WERI-Rb-1 (cell line): ENCODE data around the gene CDK13.

Experiments used
- DNase-seq: peaks from one replicate; pipeline ENCODE4 v3.0.0-alpha.2; 2020
- H3K27ac ChIP-seq: fragments of 250-450 bp; sonication (Bioruptor Pico); 2 replicates; pipeline ENCODE4 v1.5.1; 2020; ENCODE audit warnings: mild to moderate bottlenecking, moderate library complexity
- H3K27me3 ChIP-seq: fragments of 250-450 bp; sonication (Bioruptor Pico); 2 replicates; pipeline ENCODE4 v1.5.1; 2021; ENCODE audit warnings: mild to moderate bottlenecking, low read depth, moderate library complexity; ENCODE audit not compliant: insufficient read depth, severe bottlenecking
- H3K36me3 ChIP-seq: fragments of 250-450 bp; sonication (Bioruptor Pico); 2 replicates; pipeline ENCODE4 v1.5.1; 2020; ENCODE audit warnings: mild to moderate bottlenecking, moderate library complexity
- H3K4me3 ChIP-seq: 2 replicates; pipeline ENCODE4 v1.5.1; 2011; ENCODE audit warnings: low read depth, mild to moderate bottlenecking, control low read depth, low read length
- H3K9me3 ChIP-seq: fragments of 250-450 bp; sonication (Bioruptor Pico); 2 replicates; pipeline ENCODE4 v1.5.1; 2021; ENCODE audit warnings: mild to moderate bottlenecking, moderate library complexity; ENCODE audit not compliant: severe bottlenecking
- TF ChIP-seq, protein P1 (sequence below): IDR thresholded peaks from 2 replicates; pipeline ENCODE4 v1.5.1; 2011; ENCODE audit warnings: low read depth, mild to moderate bottlenecking, control low read depth, inconsistent platforms, low read length

CDK13 gene

DNA sequence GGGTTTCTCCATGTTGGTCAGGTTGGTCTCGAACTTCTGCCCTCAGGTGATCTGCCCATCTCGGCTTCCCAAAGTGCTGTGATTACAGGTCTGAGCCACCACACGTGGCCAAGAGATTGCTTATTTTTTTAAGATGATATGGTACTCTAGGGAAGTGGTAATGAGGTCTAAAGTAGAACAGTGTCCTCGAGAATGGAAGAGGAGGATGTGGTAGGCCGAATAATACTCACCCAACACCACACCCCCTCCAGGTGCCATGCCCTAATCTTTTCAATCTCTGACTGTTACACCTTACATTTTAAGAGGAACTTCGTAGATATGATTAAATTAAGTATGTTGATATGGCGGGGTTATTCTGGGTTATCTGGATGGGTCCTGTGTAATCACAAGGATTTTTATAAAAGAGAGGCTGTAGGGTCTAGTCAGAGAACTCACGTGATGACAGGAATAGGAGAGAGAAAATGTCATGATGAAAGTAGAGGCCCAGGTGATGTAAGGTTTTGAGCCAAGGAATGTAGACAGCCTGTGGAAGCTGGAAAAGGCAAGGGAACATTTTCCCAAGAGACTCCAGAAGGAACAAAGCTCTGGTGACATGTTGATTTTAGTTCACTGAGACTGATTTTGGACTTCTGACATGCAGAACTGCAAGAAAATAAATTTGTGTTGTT is 29.5 kb downstream of the CDK13 start:
- TF ChIP-seq, protein P1, sequence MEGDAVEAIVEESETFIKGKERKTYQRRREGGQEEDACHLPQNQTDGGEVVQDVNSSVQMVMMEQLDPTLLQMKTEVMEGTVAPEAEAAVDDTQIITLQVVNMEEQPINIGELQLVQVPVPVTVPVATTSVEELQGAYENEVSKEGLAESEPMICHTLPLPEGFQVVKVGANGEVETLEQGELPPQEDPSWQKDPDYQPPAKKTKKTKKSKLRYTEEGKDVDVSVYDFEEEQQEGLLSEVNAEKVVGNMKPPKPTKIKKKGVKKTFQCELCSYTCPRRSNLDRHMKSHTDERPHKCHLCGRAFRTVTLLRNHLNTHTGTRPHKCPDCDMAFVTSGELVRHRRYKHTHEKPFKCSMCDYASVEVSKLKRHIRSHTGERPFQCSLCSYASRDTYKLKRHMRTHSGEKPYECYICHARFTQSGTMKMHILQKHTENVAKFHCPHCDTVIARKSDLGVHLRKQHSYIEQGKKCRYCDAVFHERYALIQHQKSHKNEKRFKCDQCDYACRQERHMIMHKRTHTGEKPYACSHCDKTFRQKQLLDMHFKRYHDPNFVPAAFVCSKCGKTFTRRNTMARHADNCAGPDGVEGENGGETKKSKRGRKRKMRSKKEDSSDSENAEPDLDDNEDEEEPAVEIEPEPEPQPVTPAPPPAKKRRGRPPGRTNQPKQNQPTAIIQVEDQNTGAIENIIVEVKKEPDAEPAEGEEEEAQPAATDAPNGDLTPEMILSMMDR: no peak
- Histone ChIP-seq H3K36me3 (no peaks in the 10 kb centered on the region), H3K27ac (no peak overlapping the region), H3K9me3 (no peaks in the 10 kb centered on the region), H3K4me3 (no peak overlapping the region), H3K27me3 (no peaks in the 10 kb centered on the region)
- DNase-seq: no peak

DNA sequence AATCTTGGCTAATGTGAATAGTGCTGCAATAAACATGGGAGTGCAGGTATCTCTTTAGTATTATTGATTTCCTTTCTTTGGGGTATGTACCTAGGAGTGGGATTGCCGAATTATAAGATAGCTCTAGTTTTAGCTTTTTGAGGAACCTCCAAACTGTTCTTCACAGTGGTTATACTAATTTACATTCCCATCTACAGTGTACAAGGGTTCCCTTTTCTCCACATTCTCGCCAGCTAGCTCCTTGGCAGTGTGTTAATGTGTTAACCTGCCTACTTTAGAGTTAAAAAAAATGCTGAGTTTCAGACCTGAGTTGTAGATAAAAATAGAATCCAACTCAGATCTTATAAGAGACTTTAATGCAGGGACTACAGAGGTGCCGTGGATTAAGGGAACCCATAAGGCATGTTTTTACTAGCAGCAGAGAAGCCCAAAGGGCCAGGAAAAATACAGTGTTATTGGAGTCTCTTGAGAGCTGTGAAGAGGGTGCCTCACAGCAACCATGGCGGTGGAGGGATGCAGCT is 35.4 kb downstream of the CDK13 start:
- H3K36me3 ChIP-seq: peaks cover 13% of the 10 kb centered on the region
- DNase-seq: no peak
- TF ChIP-seq, protein P1: no peak
- no peak overlapping the region for H3K27ac ChIP-seq
- H3K4me3 ChIP-seq: no peak overlapping the region
- H3K9me3 ChIP-seq: no peaks in the 10 kb centered on the region
- H3K27me3 ChIP-seq: no peaks in the 10 kb centered on the region

DNA sequence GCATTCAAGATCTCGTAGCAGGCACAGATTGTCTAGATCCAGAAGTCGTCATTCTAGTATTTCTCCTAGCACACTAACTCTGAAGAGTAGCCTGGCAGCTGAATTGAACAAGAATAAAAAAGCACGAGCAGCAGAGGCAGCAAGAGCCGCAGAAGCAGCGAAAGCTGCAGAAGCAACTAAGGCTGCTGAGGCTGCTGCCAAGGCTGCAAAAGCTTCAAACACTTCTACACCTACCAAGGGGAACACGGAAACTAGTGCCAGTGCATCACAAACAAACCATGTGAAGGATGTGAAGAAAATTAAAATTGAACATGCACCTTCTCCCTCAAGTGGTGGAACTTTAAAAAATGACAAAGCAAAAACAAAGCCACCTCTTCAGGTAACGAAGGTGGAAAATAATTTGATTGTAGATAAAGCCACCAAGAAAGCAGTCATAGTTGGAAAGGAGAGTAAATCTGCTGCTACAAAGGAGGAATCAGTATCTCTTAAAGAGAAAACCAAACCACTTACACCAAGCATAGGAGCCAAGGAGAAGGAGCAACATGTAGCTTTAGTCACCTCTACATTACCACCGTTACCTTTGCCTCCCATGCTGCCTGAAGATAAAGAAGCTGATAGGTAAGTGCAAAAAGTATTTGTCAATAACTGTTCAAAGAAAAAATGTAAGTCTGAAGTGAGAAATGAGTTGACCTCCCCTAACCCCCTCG is 37.7 kb downstream of the CDK13 start:
- no peaks in the 10 kb centered on the region for H3K27me3 ChIP-seq
- no peak overlapping the region for H3K27ac ChIP-seq
- no peaks in the 10 kb centered on the region for H3K9me3 ChIP-seq
- TF ChIP-seq, protein P1: no peak
- DNase-seq: no peak
- H3K4me3 ChIP-seq: no peak overlapping the region
- peaks cover 13% of the 10 kb centered on the region for H3K36me3 ChIP-seq

DNA sequence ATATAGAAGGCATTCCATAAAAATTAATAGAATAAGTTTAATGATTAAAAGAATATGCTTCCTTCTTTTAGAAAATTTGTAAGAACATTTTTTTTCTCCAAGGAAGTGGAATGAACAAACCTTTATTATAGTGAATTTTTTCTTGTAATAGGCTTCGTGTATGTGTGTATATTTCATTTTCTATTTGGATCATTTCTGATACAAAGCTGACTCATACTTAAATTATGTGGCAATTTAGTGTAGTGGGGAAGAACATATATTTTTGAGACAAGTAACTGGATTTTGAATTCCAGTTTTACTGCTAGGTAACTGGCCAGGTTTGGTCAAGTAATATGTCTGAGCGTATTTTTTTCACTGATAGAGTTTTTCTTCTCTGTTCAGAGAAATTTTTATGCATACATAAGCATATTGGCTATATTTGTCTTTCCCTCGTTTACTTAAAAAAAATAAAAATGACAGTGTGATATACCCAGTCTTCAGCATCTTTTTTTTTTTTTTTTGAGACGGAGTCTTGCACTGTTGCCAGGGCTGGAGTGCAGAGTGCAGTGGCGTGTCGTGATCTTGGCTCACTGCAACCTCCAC is 50.8 kb downstream of the CDK13 start:
- DNase-seq: no peak
- TF ChIP-seq, protein P1: no peak
- no peak overlapping the region for H3K27ac ChIP-seq
- H3K4me3 ChIP-seq: no peak overlapping the region
- H3K36me3 ChIP-seq: peaks cover 9% of the 10 kb centered on the region
- no peaks in the 10 kb centered on the region for H3K27me3 ChIP-seq
- H3K9me3 ChIP-seq: no peaks in the 10 kb centered on the region

DNA sequence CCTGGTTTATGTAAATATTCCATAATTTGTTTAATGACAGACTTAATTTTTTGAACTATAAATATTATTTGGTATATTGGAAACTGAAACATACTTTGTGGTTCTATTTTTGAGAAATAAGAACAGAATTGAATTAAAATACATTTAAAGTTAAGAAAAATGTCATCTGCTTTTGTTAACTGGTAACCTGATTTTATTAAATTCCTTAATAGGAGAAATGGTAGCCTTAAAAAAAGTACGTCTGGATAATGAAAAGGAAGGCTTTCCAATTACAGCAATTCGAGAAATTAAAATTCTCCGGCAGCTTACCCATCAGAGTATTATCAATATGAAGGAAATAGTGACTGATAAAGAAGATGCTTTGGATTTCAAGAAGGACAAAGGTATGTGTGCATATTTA is 51.6 kb downstream of the CDK13 start:
- H3K4me3 ChIP-seq: no peak overlapping the region
- TF ChIP-seq, protein P1: no peak
- no peak for DNase-seq
- H3K36me3 ChIP-seq: peaks cover 9% of the 10 kb centered on the region
- H3K9me3 ChIP-seq: no peaks in the 10 kb centered on the region
- H3K27ac ChIP-seq: no peak overlapping the region
- no peaks in the 10 kb centered on the region for H3K27me3 ChIP-seq
